Activated CD4-positive, alpha-beta T cell treated with anti-CD3 and anti-CD28 coated beads, Interleukin-2, amount 10 ng/mL, durations not matched to agents 7 days and 5 days (primary cell): ENCODE results near the gene TRIM38. TPM values are rescaled to one million over a fixed set of nuclear protein-coding genes. Genes with fewer than 3 reads are reported as not detected.
"Not testable (repeated sequence)": the region's sequence is repeated elsewhere in the genome, so short reads cannot be mapped to it uniquely, and the experiment has no call there.

Experiments used
- CTCF ChIA-PET: fragments of 350-600 bp; sonication (Branson Sonifier 250); formaldehyde crosslinking; loops from one replicate; lab custom pipeline; 2021; ENCODE audit warnings: antibody characterized with exemption; lab: Charles Lee
- POLR2A ChIA-PET: fragments of 350-600 bp; sonication (Branson Sonifier 250); formaldehyde crosslinking; loops from one replicate; lab custom pipeline; 2021; ENCODE audit warnings: antibody characterized with exemption; lab: Charles Lee
- DNase-seq: peaks from one replicate; pipeline ENCODE4 v3.0.0-alpha.2; 2020
- H3K27ac Mint-ChIP-seq: one replicate; pipeline ENCODE4 v1.8.0; 2021; ENCODE audit warnings: mild to moderate bottlenecking, moderate library complexity, mixed read lengths
- H3K27me3 Mint-ChIP-seq: one replicate; pipeline ENCODE4 v1.8.0; 2021; ENCODE audit warnings: mixed read lengths
- H3K36me3 Mint-ChIP-seq: one replicate; pipeline ENCODE4 v1.8.0; 2021; ENCODE audit warnings: low read depth, mixed read lengths
- H3K4me1 Mint-ChIP-seq: one replicate; pipeline ENCODE4 v1.8.0; 2021; ENCODE audit warnings: mixed read lengths
- H3K4me3 Mint-ChIP-seq: one replicate; pipeline ENCODE4 v1.8.0; 2021; ENCODE audit warnings: mild to moderate bottlenecking, moderate library complexity, mixed read lengths
- H3K9me3 Mint-ChIP-seq: one replicate; pipeline ENCODE4 v1.8.0; 2021; ENCODE audit warnings: mixed read lengths
- total RNA-seq, 2 experiments: library from RNA; stranded (reverse); gene quantifications; one replicate each; pipeline ENCODE4 v1.2.3, GENCODE V29; 2021

TRIM38 gene
- total RNA-seq, 2 experiments from 2014 or later, result 25.4 to 27.6 TPM

DNA sequence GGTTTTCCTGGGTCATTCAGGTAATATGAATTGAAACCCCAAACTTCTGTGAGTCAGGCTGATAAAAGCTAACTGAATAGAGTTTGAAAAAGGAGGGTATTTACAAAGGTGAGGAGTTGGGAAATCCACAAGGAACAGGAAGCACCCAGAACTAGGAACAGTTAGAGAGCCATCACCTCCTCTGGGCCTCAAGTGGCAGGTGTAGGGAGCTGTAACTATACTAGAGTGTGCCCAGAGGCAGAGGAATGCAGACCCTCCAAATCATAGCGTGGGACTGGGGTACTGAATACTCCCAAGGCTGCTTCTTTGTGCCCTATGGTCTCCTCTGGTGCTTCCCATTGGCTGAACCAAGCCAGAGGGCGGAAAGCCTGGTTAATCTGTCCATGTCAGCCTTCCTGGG lies 18.3 kb downstream of the TRIM38 start:
- Mint-ChIP-seq H3K4me1 (peaks cover 12% of the 10 kb centered on the region), H3K36me3 (peaks cover 75% of the 10 kb centered on the region), H3K27ac (no peak overlapping the region), H3K27me3 (no peaks in the 10 kb centered on the region), H3K4me3 (no peak overlapping the region), H3K9me3 (no peaks in the 10 kb centered on the region)
- no peak for DNase-seq
- ChIA-PET CTCF (interaction anchor here (1.3 to 4.4 kb wide), 3 partner anchors 10 to 22 kb away, joined by 4 to 23 read pairs (median 11); no protein-coding TSS in a partner anchor), POLR2A (interaction anchor here (0.5 kb wide), 1 partner anchor 11 kb away, joined by 3 read pairs; no protein-coding TSS in a partner anchor)

DNA sequence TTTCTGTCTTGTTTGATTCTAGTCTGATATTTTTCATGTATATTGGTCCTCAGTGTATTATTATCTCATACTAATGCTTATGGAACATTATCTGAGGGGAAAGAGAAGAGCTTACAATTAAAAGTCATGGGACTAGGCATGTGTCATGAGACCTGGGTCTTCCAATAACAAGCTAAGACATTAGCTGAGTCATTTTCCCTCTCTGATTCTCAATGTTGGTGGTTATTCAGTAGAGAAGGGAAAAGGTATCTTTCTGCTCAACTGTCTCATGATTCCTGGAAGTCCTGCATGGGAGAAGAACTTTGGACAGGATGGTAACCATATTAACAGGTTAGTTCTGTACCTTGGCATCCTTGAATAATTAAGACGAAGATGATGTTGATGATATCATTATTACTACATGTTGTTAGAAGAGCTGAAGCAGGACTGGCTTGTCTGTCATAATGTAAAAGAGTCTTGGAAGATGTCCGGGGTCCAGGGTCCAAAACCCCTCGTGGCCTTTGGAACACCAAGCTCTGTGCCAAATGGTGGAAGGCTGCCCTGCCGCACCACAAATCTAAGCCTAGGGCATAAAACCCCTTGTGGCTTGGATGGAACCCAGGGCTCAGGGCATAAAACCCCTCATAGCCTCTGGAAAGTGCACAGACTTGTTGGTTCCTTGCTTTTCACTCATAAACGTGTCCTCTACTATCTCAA lies 19.1 kb downstream of the TRIM38 start:
- DNase-seq, result no peak
- Mint-ChIP-seq H3K4me1 (peaks cover 7% of the 10 kb centered on the region), H3K27me3 (no peaks in the 10 kb centered on the region), H3K27ac (no peak overlapping the region), H3K9me3 (no peaks in the 10 kb centered on the region), H3K4me3 (no peak overlapping the region), H3K36me3 (peaks cover 75% of the 10 kb centered on the region)
- ChIA-PET POLR2A (interaction anchor here (0.7 kb wide), 1 partner anchor 16 kb away, joined by 5 read pairs; no protein-coding TSS in a partner anchor), CTCF (interaction anchor here (0.9 to 4.4 kb wide), 4 partner anchors 11 to 37 kb away, joined by 3 to 23 read pairs (median 8); no protein-coding TSS in a partner anchor)

DNA sequence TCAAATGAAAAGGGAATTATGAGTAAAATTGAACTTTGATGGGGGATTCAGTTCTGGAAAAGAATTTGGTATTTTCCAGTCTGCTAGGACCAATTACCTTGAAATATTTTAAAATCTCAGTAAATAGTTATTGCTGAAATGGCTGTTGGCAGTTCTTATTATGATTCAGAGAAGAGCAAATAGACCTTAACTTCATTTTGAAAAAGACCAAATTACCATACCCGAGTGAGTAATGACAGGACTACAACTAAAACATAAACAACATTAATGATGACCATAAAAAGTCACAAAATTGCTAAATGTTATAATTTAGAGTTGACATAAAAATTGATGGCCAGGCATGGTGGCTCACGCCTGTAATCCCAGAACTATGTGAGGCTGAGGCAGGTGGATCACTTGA lies 21.7 kb downstream of the TRIM38 start:
- Mint-ChIP-seq H3K27ac (no peak overlapping the region), H3K4me1 (peaks cover 11% of the 10 kb centered on the region), H3K9me3 (no peaks in the 10 kb centered on the region), H3K4me3 (no peak overlapping the region), H3K36me3 (peaks cover 74% of the 10 kb centered on the region), H3K27me3 (no peaks in the 10 kb centered on the region)
- no peak for DNase-seq
- ChIA-PET POLR2A (no interaction called here), CTCF (no interaction called here)

DNA sequence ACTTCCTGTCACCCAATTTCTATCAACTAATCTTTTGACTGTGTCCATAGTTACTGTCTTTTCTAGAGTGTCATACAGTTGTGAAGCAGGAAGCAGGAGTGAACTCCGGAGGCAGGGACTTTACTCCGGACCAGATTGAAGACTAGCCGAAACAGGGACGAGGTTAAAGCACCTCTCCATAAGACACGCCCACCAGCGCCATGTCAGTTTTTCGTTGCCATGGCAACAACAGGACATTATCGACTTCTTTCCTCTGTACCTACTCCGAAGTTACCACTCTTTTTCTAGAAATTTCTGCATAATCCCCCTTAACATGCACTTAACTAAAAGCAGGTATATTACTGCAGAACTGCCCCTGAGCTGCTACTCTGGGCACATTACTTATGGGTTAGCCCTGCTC lies 25.2 kb downstream of the TRIM38 start:
- ChIA-PET CTCF (interaction anchor here (0.9 to 1.4 kb wide), 2 partner anchors 11 to 15 kb away, joined by 3 to 4 read pairs; no protein-coding TSS in a partner anchor), POLR2A (no interaction called here)
- Mint-ChIP-seq H3K36me3 (peaks cover 46% of the 10 kb centered on the region), H3K27me3 (no peaks in the 10 kb centered on the region), H3K4me3 (no peak overlapping the region), H3K27ac (no peak overlapping the region), H3K4me1 (peaks cover 24% of the 10 kb centered on the region), H3K9me3 (no peaks in the 10 kb centered on the region)
- DNase-seq, result no peak

DNA sequence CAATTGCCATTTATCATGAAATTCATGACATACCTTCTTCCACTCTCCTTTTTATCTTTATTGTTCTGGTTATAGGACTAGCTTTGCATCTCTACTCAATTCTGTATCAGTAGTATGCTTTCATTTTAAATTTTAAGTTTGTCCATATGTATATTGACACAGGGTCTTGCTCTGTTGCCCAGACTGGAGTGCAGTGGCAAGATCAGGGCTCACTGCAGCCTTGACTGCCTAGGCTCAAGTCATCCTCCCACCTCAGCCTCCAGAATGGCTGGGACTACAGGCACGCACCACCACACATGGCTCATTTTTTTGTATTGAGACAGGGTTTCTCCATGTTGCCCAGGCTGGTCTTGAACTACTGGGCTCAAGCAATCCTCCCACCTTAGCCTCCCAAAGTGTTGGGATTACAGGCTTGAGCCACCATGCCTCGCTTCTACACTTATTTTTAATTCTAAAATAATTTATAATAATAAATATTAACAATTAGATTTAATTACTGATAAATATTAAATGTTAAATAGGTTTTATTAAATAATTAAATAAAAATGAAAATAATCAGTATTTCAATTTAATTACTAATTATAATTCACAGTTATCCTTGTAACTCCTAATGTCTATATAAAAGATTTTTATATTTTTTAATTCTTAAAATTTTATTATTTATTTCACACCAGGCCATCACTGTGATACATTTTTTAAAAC lies 27.7 kb downstream of the TRIM38 start:
- no peak for DNase-seq
- H3K36me3 Mint-ChIP-seq, result peaks cover 24% of the 10 kb centered on the region
- ChIA-PET CTCF (interaction anchor here (2.8 to 4.9 kb wide), 2 partner anchors 19 to 22 kb away, joined by 22 to 157 read pairs; a partner anchor contains a TSS), POLR2A (no interaction called here)
- no peaks in the 10 kb centered on the region for H3K27me3 Mint-ChIP-seq
- H3K4me1 Mint-ChIP-seq, result peaks cover 38% of the 10 kb centered on the region
- H3K9me3 Mint-ChIP-seq, result no peaks in the 10 kb centered on the region
- H3K4me3 Mint-ChIP-seq, result no peak overlapping the region
- H3K27ac Mint-ChIP-seq, result peak overlapping the region; percentile 17

DNA sequence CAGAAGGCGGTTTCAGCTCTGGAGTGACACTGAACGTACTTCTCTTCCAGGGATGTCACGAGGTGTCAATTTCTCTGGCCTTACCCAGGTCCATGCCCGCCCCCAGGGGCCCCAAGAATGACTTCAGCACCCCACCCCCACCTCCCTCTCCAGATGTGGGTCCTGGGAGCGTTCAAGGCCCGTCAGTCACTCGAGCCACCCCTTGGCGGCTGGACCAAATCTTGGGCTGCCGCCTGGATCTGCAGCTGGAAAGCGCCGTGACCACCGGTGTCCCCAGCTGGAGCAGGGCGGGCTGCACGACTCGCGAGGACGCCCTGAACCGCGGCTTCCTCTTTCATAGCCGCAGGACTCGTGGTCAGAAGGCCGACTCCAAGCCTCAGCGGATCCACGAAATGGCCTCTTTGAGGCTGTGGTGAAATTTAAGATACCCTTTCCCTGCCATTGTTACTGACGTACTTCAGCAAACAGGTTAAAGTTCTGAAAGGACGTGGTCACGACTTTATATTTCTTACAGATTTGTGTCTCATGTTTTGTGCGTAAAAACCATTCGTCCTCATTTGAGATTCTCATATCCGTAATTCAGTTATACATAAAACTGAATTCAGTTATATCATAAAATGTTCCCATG lies 29.3 kb downstream of the TRIM38 start:
- Mint-ChIP-seq H3K36me3 (peaks cover 15% of the 10 kb centered on the region), H3K27me3 (no peaks in the 10 kb centered on the region), H3K4me3 (peak overlapping the region; percentile 94), H3K4me1 (peaks cover 40% of the 10 kb centered on the region), H3K27ac (peak overlapping the region; percentile 93), H3K9me3 (no peaks in the 10 kb centered on the region)
- CTCF ChIA-PET, result interaction anchor here (0.8 to 4.9 kb wide), 18 partner anchors 11 to 220 kb away, joined by 3 to 157 read pairs (median 8); partner anchors contain the start of gene TRIM38
- POLR2A ChIA-PET, result interaction anchor here (2.0 kb wide), 1 partner anchor 29 kb away, joined by 11 read pairs; a partner anchor contains a TSS
- DNase-seq, result peak; percentile 46

DNA sequence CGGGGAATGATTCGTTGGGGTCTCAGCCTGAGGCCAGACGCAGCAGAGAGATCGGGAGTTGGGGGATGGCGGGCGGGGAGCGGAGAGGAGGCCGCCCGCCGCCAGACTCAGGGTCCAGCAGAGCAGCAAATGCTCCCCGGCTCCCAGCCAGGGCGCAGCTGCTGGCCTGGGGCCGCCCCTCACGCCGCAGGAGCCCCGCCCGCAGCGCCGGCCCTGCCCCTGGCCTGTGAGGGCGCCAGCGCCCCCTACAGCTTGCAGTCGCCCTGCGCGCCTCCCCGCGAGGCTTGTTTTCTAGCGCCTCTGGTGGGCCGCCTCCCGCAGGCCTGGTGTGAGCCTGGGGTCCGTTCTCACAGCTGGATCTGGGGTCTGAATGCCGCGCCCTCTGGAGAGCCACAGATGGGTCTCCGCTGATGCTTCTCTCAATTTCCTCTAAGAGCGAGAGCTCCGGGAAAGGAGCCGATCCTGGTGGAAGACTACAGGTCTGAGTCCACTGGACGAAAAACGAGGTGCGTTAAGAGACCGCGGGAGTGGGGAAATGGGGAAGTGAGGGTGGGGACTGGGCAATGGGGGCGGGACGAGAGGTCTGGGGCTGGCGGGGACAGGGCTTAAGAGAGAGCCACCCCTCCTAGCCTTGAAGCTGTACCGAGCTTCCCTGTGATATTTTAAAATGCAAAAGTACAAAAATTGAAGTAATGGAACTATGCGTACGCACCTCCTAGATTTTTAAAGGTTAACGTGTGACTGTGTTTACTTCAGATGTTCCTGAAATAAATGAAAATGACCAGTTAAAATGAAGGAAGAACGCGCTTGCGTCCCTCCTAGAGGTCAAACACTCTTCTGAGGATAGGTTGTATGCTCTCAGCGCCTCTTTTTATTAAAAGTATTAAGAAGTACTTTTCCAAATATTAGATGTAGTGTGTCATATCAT lies 30.1 kb downstream of the TRIM38 start:
- Mint-ChIP-seq H3K36me3 (peaks cover 9% of the 10 kb centered on the region), H3K4me1 (peaks cover 37% of the 10 kb centered on the region), H3K27me3 (no peaks in the 10 kb centered on the region), H3K9me3 (no peaks in the 10 kb centered on the region), H3K27ac (peak overlapping the region; percentile 93), H3K4me3 (peak overlapping the region; percentile 94)
- peak; percentile 92 for DNase-seq
- POLR2A ChIA-PET, result interaction anchor here (0.7 to 2.0 kb wide), 2 partner anchors 25 to 28 kb away, joined by 4 to 11 read pairs; a partner anchor contains a TSS
- CTCF ChIA-PET, result interaction anchor here (0.7 to 4.9 kb wide), 21 partner anchors 11 to 375 kb away, joined by 3 to 157 read pairs (median 6); partner anchors contain the start of gene TRIM38

DNA sequence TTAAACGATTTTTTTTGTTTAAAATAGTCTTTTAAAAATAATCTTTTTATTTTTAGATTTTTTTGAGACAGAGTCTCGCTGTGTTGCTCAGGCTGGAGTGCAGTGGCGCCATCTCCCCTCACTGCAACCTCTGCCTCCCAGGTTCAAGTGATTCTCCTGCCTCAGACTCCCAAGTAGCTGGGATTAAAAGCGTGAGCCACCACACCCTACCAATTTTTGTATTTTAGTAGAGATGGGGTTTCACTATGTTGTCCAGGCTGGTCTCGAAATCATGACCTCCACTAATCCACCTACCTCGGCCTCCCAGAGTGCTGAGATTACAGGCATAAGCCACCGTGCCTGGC lies 30.7 kb downstream of the TRIM38 start:
- DNase-seq, H3K27me3 Mint-ChIP-seq, H3K36me3 Mint-ChIP-seq, H3K27ac Mint-ChIP-seq, H3K9me3 Mint-ChIP-seq: not testable (repeated sequence)
- peak overlapping the region; percentile 94 for H3K4me3 Mint-ChIP-seq
- peaks cover 34% of the 10 kb centered on the region for H3K4me1 Mint-ChIP-seq
- POLR2A ChIA-PET, result interaction anchor here (0.7 kb wide), 1 partner anchor 25 kb away, joined by 4 read pairs; no protein-coding TSS in a partner anchor
- CTCF ChIA-PET, result interaction anchor here (0.7 to 4.9 kb wide), 16 partner anchors 12 to 376 kb away, joined by 3 to 157 read pairs (median 6); partner anchors contain the start of gene TRIM38

DNA sequence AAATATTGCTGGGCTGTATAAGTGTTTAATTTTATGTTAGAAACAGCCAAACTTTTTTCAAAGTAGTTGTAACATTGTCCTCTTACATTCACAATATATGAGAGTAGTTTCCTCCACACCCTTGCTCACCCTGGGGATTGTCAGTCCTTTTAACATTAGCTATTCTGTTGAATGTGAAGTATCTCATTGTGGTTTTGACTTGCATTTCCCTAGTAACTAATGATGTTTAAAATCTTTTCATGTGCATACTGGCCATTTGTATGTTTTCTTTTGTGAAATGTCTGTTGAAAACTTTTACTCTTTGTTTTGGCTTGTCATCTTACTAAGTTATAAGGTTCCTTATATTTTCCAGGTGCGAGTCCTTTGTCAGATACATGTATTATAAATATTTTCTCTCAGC lies 32.9 kb downstream of the TRIM38 start:
- DNase-seq, result no peak
- H3K4me1 Mint-ChIP-seq, result peaks cover 34% of the 10 kb centered on the region
- POLR2A ChIA-PET, result no interaction called here
- CTCF ChIA-PET, result interaction anchor here (0.7 to 4.9 kb wide), 4 partner anchors 14 to 81 kb away, joined by 3 to 157 read pairs (median 4); a partner anchor contains a TSS
- peaks cover 2% of the 10 kb centered on the region for H3K36me3 Mint-ChIP-seq
- no peaks in the 10 kb centered on the region for H3K27me3 Mint-ChIP-seq
- no peaks in the 10 kb centered on the region for H3K9me3 Mint-ChIP-seq
- no peak overlapping the region for H3K4me3 Mint-ChIP-seq
- H3K27ac Mint-ChIP-seq, result no peak overlapping the region

DNA sequence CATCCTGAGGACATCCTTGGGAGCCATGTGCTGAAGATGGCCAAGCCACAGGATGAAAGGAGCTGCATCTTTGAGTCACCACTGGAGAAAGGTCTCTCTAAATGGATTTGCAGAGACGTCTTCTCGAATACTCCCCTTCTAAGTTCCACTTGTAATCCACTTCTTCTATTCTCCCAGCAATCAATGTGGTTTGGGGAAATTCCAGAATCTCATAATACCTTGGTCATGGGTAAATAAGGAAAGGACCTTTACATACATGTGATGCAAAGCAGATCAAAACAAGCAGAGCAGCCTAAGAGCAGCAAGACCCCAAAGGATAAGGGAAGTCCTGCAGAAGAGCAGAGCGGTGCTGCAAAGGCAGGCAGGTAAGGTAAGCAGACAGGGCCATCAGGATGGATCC lies 35.3 kb downstream of the TRIM38 start:
- Mint-ChIP-seq H3K4me3 (no peak overlapping the region), H3K36me3 (peaks cover 4% of the 10 kb centered on the region), H3K27me3 (no peaks in the 10 kb centered on the region), H3K4me1 (peaks cover 17% of the 10 kb centered on the region), H3K9me3 (no peaks in the 10 kb centered on the region), H3K27ac (no peak overlapping the region)
- POLR2A ChIA-PET, result no interaction called here
- DNase-seq, result no peak
- CTCF ChIA-PET, result interaction anchor here (2.2 kb wide), 1 partner anchor 18 kb away, joined by 9 read pairs; a partner anchor contains a TSS

DNA sequence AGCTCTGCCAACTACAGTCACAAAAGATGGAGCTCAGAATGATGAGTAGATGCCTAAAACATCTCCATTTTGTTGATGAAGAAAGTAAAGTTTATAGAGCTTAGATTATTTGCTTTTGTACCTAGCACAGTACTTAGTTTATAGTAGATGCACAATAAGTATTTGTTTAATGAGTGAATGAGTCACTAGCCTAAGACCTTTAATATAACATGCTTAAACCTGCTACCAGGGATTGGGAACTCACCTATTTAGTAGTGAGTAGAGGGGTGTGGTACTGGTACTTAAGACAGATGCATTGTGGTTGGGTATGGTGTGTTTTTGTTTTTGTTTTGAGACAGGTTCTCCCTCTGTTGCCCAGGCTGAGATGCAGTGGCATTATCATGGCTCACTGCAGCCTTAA lies 35.8 kb downstream of the TRIM38 start:
- no peak overlapping the region for H3K27ac Mint-ChIP-seq
- H3K27me3 Mint-ChIP-seq, result no peaks in the 10 kb centered on the region
- no peaks in the 10 kb centered on the region for H3K9me3 Mint-ChIP-seq
- H3K4me3 Mint-ChIP-seq, result no peak overlapping the region
- DNase-seq, result no peak
- ChIA-PET CTCF (interaction anchor here (2.2 kb wide), 1 partner anchor 18 kb away, joined by 9 read pairs; a partner anchor contains a TSS), POLR2A (no interaction called here)
- H3K4me1 Mint-ChIP-seq, result peaks cover 14% of the 10 kb centered on the region
- H3K36me3 Mint-ChIP-seq, result peaks cover 4% of the 10 kb centered on the region
